ENCODE data around the gene SLC33A1. TPM values are rescaled to one million over a fixed set of nuclear protein-coding genes. Genes with fewer than 3 reads are reported as not detected.
"Not testable (repeated sequence)": the region's sequence is repeated elsewhere in the genome, so short reads cannot be mapped to it uniquely, and the experiment has no call there.

Gene SLC33A1
- 24.5 TPM for total RNA-seq

GRCh38 chr3:155854141-155854940 lies at the start of gene SLC33A1:
TSS of gene SLC33A1 (minus strand) at chr3:155854427. CDS start at chr3:155853997, 430 bp downstream.
- DNase-seq (ENCODE audit: low read depth in 2 of 3, low spot score in 2 of 3), result peak; percentile 98 to 100 (median 100)

DNA sequence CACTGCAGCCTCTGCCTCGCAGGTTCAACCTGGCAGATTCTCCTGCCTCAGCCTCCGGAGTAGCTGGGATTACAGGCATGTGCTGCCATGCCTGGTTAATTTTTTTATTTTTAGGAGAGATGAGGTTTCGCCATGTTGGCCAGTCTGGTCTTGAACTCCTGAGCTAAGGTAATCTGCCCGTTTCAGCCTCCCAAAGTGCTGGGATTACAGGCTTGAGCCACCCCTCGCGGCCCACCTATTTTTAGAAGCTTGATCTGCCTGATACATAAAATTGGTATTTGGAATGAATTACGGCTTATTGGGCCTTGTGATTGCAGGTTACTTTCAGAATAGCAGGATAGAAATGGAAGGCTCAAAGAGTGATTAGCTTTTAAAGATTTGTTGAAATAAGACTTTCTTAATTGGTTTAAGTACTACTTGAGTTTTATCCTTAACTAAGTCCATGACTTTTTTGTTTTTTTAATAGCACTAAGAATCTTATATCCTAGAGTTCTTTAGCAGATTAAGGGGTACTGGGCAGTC lies 41.2 kb upstream of the SLC33A1 start:
- no peak for DNase-seq (ENCODE audit: low read depth in 2 of 3, low spot score in 2 of 3)

DNA sequence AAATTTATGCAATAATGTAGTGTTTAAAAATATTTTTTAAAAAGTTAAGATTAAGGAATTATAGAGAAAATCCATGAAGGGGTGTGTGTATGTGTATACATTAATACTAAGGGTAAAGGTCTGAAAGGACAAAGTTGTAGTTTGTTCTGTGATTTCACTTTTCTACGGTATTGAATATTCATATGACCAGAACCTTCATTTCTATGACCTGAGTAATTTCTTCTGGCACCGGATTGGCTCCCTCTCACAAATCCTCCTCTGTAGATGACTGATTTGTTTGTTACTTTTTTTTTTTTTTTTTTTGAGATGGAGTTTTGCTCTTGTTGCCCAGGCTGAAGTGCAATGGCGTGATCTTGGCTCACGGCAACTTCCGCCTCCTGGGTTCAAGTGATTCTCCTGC lies 37.1 kb upstream of the SLC33A1 start:
- DNase-seq (ENCODE audit: low read depth in 2 of 3, low spot score in 2 of 3), result no peak

- DNase-seq (ENCODE audit: low read depth in 2 of 3, low spot score in 2 of 3), result peak in 2 of 3 donors; percentile 43 to 68
These were observed 36.5 kb upstream of the SLC33A1 start for GRCh38 chr3:155890671-155891190.

GRCh38 chr3:155889952-155890351 lies 35.7 kb upstream of the SLC33A1 start:
- DNase-seq (ENCODE audit: low read depth in 2 of 3, low spot score in 2 of 3), result no peak

DNA sequence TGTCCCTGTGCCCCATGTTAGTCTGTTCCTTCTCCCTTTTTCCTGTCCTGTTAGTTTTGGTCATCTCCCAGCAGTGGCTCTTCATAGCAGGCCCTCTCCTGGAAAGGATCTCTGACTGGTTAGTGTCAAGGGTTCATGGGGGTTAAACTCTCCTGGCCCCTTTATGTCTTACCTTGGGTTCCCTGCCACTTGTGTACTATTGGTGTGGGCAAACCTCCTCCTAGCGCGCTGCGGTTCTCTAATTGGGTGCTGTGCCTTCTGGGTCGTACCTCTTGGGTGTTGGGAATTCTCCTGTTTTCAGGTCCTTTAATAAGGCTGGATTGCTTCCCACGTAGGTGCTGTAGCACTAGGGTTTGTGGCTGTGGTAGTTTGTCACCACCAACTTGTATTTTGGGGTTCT lies 35.0 kb upstream of the SLC33A1 start:
- DNase-seq (ENCODE audit: low read depth in 2 of 3, low spot score in 2 of 3), result no peak

- DNase-seq (ENCODE audit: low read depth in 2 of 3, low spot score in 2 of 3), result no peak
These were observed 32.7 kb upstream of the SLC33A1 start for GRCh38 chr3:155886915-155887314.

DNA sequence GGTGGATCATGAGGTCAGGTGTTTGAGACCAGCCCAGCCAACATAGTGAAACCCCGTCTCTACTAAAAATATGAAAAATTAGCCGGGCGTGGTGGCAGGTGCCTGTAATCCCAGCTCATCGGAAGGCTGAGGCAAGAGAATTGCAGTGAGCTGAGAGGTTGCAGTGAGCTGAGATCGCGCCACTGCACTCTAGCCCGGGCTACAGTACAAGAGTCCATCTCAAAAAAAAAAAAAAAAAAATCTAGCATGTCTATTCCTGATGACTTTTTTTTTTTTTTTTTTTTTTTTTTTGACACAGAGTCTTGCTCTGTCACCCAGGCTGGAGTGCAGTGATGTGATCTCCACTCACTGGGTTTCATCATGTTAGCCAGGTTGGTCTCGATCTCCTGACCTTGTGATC lies 32.1 kb upstream of the SLC33A1 start:
- DNase-seq (ENCODE audit: low read depth in 2 of 3, low spot score in 2 of 3), result not testable (repeated sequence)

DNA sequence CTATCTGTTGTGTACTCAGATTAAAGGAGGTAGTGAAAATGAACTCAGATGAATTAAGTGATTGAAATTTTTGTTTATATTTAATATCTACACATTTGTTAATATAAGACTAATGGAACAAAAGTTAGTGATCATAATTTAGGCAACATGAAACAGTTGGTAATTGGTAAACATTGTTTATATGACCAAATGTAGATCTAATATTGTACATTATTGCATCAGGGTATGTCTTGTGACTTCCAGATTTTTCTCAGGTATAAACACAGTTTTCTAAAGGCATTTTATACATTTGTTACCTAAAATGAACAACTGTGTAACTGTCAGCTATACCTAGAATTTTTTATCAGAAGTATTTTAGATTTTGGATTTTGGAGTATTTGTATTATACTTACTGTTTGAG lies 31.1 kb upstream of the SLC33A1 start:
- DNase-seq (ENCODE audit: low read depth in 2 of 3, low spot score in 2 of 3), result no peak

DNA sequence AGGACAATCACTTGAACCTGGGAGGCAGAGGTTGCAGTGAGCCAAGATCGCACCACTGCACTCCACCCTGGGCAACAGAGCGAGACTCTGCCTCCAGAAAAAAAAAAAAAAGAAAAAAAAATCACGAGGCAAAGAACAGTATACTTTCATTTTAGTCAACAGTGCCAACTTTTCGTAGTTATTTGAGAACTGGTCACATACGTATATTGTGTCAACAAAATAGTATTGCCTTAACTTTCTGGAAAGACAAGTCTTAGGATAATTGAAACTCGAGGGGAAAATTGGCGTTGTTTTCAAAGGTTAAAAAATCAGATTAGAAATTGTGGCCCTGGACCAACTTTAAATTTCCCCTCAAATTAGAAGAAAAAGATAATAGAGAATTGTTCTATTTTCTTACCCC lies 30.1 kb upstream of the SLC33A1 start:
- DNase-seq (ENCODE audit: low read depth in 2 of 3, low spot score in 2 of 3), result no peak

DNA sequence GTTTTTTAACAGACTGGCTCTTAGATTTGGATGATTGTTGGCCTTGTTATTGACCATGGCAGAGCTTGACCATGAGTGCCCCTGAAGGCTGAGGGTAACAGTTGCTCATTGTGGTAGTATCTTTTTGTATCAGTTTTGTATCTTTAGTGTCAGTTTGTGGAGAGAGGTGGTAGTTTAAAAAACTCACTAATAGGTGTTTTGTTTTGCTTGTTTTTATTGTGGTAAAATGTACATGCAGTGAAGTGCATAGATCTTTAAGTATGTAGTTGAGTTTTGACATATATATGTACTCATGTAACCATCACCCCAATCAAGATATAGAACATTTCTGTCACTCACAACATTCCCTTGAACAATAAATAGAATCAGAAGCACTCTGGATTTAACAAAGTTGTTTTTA lies 26.1 kb upstream of the SLC33A1 start:
- DNase-seq (ENCODE audit: low read depth in 2 of 3, low spot score in 2 of 3), result no peak

- DNase-seq (ENCODE audit: low read depth in 2 of 3, low spot score in 2 of 3), result no peak
These were observed 22.3 kb upstream of the SLC33A1 start for GRCh38 chr3:155876503-155876902.

DNA sequence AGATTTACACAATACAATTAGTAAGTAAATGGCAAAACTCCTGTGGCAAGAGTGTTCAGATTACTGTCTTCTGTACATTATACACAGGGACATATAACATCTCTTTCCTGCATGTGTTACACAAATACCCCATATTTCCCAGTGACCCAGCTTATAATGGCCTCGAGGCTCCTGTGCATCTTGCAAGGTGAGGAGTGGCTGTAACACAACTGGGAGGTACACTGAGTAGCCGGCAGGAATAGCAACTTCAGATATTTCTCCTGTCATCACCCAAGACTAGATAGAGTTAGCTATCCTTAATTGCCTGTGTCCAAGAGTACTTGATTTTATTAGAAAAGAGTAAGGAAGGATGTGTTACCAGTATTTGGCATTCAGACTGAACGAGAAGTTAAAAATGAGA lies 21.8 kb upstream of the SLC33A1 start:
- no peak for DNase-seq (ENCODE audit: low read depth in 2 of 3, low spot score in 2 of 3)

DNA sequence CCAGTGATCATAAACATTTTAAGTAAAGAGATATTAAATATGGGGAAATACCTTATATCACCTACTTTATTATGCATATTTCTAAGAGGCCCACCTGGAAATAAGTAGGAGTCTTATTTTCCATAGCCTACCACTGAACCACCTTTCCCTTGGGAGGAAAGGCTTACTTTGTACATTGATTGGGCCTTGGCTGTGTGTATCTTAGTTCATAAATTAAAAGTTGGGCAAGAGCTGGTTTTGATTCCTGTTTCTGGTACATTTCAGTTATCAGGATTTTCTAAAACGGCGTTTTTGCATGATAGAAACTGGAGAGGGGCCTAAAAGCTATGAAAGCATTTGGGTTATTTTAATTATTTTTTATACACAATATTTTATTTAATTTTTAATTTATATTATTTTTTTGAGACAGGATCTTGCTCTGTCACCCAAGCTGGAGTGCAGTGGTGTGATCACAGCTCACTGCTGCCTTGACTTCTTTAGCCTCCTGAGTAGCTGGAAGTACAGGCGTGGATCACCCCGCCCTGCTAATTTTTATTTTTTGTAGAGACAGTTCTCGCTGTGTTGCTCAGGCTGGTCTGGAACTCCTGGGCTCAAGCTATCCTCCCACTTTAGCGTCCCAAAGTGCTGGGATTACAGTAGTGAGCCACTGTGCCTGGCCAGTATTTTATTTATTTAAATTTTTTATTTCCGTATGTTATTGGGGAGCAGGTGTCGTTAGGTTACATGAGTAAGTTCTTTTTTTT lies 18.8 kb upstream of the SLC33A1 start:
- no peak for DNase-seq (ENCODE audit: low read depth in 2 of 3, low spot score in 2 of 3)

GRCh38 chr3:155871746-155872158 lies 17.5 kb upstream of the SLC33A1 start:
- peak in 1 of 3 donors; percentile 8 for DNase-seq (ENCODE audit: low read depth in 2 of 3, low spot score in 2 of 3)

DNA sequence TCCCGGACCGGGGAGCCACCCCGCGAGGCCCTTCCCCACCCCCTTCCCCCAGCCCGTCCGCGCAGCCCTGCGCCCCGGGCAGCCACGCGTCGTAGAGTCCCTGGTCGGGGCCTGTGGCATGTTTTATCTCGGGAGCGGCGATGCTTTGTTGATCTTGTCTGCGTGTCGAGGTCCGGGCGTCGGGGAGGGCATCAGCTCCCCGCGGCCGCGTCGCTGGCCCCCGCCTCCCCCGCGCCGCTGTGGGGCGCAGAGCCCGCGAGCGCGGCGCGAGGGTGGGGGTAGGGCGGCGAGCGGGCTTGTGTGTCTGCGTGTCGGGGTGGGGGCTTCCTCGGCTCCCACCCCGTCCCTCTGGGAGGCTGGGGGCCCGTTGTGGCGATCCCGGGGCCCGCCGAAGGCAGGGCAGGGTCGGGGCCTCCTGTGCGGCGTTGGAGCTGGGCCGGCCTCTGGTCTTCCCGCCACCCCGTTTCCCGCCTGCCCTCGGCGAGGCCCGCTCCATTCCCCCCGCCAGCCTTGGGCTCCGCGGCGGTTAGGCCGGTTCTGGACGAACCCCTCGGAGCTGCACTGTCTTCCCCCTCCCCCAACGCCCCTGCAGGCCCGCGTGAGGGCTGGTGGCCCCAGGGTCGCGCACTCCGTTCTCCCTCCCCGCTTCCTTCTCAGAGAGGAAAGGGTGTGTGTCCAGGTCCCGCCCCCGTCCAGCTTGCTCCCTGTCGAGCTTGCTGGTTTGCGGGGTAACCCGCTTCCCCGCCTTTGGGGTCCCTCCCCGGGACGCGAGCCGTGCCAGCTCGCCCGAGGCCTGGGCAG lies 16.9 kb upstream of the SLC33A1 start:
- DNase-seq (ENCODE audit: low read depth in 2 of 3, low spot score in 2 of 3), result peak in 2 of 3 donors; percentile 39 to 49

GRCh38 chr3:155870133-155870944 lies 16.1 kb upstream of the SLC33A1 start, which contains the start of gene GMPS:
TSS of gene GMPS (plus strand) at chr3:155870650. CDS start at chr3:155870871, 221 bp downstream.
- DNase-seq (ENCODE audit: low read depth in 2 of 3, low spot score in 2 of 3), result peak; percentile 85 to 95 (median 92)

- peak in 1 of 3 donors; percentile 44 for DNase-seq (ENCODE audit: low read depth in 2 of 3, low spot score in 2 of 3)
These were observed 15.5 kb upstream of the SLC33A1 start for GRCh38 chr3:155869691-155870090.

DNA sequence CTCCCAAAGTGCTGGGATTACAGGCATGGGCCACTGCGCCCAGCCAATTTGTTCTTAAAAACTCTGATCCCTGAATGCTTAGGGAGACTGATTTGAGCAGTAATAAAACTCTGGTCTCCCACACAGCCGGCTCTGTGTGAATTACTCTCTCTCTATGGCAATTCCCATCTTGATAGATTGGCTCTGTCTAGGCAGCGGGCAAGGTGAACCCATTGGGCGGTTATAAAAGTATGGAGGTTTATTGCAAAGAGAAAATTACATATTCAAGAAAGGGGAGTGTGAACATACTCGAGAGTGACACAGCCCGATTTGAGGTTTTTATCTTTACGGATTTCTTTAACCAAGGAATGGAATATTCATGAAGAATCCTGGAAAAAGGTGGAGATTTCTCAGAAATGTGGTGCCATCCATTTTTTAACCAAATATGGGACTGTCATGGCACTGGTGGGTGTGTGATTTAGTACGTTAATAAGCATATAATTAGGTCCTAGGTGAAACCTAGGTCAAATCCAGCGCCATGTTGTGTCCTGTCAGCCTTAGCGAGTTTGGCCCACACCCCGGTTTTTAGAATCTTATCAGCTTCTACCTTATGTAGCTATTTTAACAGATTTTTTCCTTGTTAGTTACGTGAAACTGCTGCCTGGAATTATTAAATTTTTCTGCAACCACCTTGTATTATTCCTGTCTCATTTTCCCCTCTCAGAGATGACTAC lies 9.0 kb upstream of the SLC33A1 start:
- DNase-seq (ENCODE audit: low read depth in 2 of 3, low spot score in 2 of 3), result no peak
